Activated T-cell treated with anti-CD3 and anti-CD28 coated beads, Interleukin-2, amount 50 U/mL, for 72 hours (primary cell): ENCODE results near the gene PTPN23. TPM values are rescaled to one million over a fixed set of nuclear protein-coding genes. Genes with fewer than 3 reads are reported as not detected.
"Not testable (repeated sequence)": the region's sequence is repeated elsewhere in the genome, so short reads cannot be mapped to it uniquely, and the experiment has no call there.

Experiments used
- ATAC-seq, 2 donors: fragments of 150-1000 bp; cut with Tn5 transposase; replicated peaks in 1 of 2; 2 replicates each; pipeline ENCODE4 v1.10.0; 2021; ENCODE audit warnings: moderate library complexity in 2 of 2, mild to moderate bottlenecking in 1 of 2
- DNase-seq, 2 donors: peaks; one replicate each; pipeline ENCODE4 v3.0.0; 2021 to 2022; ENCODE audit warnings: mixed read lengths in 1 of 2
- H3K27ac Mint-ChIP-seq: one replicate; pipeline ENCODE4 v1.8.0; 2022; ENCODE audit warnings: mild to moderate bottlenecking, moderate library complexity, mixed read lengths
- H3K27me3 Mint-ChIP-seq: one replicate; pipeline ENCODE4 v1.8.0; 2022; ENCODE audit warnings: low read depth, mixed read lengths
- H3K36me3 Mint-ChIP-seq, 2 donors: one replicate each; pipeline ENCODE4 v1.8.0; 2022; ENCODE audit warnings: mixed read lengths in 2 of 2, mild to moderate bottlenecking in 1 of 2; ENCODE audit not compliant: insufficient read depth in 2 of 2
- H3K4me1 Mint-ChIP-seq: one replicate; pipeline ENCODE4 v1.8.0; 2022; ENCODE audit warnings: low read depth, mixed read lengths
- H3K4me3 Mint-ChIP-seq, 2 donors: one replicate each; pipeline ENCODE4 v1.8.0; 2022; ENCODE audit warnings: mild to moderate bottlenecking in 2 of 2, mixed read lengths in 2 of 2, moderate library complexity in 2 of 2
- H3K9me3 Mint-ChIP-seq, 2 donors: one replicate each; pipeline ENCODE4 v1.8.0; 2022; ENCODE audit warnings: mixed read lengths in 2 of 2
- total RNA-seq, 2 donors: library from RNA; stranded (reverse); gene quantifications; one replicate each; pipeline ENCODE4 v1.2.3, GENCODE V29; 2022

Gene PTPN23
- total RNA-seq, 2 donors from 2014 or later = 24.1 to 38.8 TPM

- no peaks in the 10 kb centered on the region for H3K4me1 Mint-ChIP-seq
- H3K4me3 Mint-ChIP-seq = no peak overlapping the region
- DNase-seq (no peak), ATAC-seq (no peak)
- H3K27ac Mint-ChIP-seq = no peak overlapping the region
- H3K36me3 Mint-ChIP-seq = peaks cover 7 to 18% of the 10 kb centered on the region in 2 donors
- H3K27me3 Mint-ChIP-seq = no peaks in the 10 kb centered on the region
- H3K9me3 Mint-ChIP-seq = no peaks in the 10 kb centered on the region
Observed at GRCh38 chr3:47433796-47434195, 53.0 kb downstream of the PTPN23 start.

GRCh38 chr3:47434849-47435248, 54.0 kb downstream of the PTPN23 start:
- no peaks in the 10 kb centered on the region for H3K4me1 Mint-ChIP-seq
- no peaks in the 10 kb centered on the region for H3K27me3 Mint-ChIP-seq
- H3K4me3 Mint-ChIP-seq = no peak overlapping the region
- H3K36me3 Mint-ChIP-seq = peaks cover 7 to 18% of the 10 kb centered on the region in 2 donors
- no peaks in the 10 kb centered on the region for H3K9me3 Mint-ChIP-seq
- ATAC-seq = no peak
- no peak overlapping the region for H3K27ac Mint-ChIP-seq
- no peak for DNase-seq

GRCh38 chr3:47436180-47436579, 55.4 kb downstream of the PTPN23 start:
- Mint-ChIP-seq H3K36me3 (peaks cover 7 to 18% of the 10 kb centered on the region in 2 donors), H3K27ac (no peak overlapping the region), H3K4me3 (no peak overlapping the region), H3K9me3 (no peaks in the 10 kb centered on the region), H3K4me1 (no peaks in the 10 kb centered on the region), H3K27me3 (no peaks in the 10 kb centered on the region)
- DNase-seq (no peak), ATAC-seq (no peak)

- Mint-ChIP-seq H3K9me3 (no peaks in the 10 kb centered on the region), H3K27me3 (no peaks in the 10 kb centered on the region), H3K27ac (no peak overlapping the region), H3K36me3 (peaks cover 0 to 9% of the 10 kb centered on the region in 2 donors), H3K4me3 (no peak overlapping the region), H3K4me1 (peaks cover 8% of the 10 kb centered on the region)
- ATAC-seq = no peak
- DNase-seq = no peak
Observed at GRCh38 chr3:47440131-47440530, 59.3 kb downstream of the PTPN23 start.

- H3K27ac Mint-ChIP-seq = peak overlapping the region; percentile 59
- H3K4me3 Mint-ChIP-seq = no peak overlapping the region
Observed at GRCh38 chr3:47441796-47442551, 61.2 kb downstream of the PTPN23 start.

GRCh38 chr3:47443611-47443995, 62.8 kb downstream of the PTPN23 start:
- peak overlapping the region; percentile 92 for H3K27ac Mint-ChIP-seq

More at GRCh38 chr3:47441796-47442551, 61.2 kb downstream of the PTPN23 start:
- peaks cover 0 to 11% of the 10 kb centered on the region in 2 donors for H3K36me3 Mint-ChIP-seq
- no peaks in the 10 kb centered on the region for H3K27me3 Mint-ChIP-seq
- peaks cover 8% of the 10 kb centered on the region for H3K4me1 Mint-ChIP-seq
- DNase-seq = no peak
- ATAC-seq = no peak
- H3K9me3 Mint-ChIP-seq = no peaks in the 10 kb centered on the region

GRCh38 chr3:47444103-47444502, 63.3 kb downstream of the PTPN23 start:
- Mint-ChIP-seq H3K27me3 (no peaks in the 10 kb centered on the region), H3K4me3 (no peak overlapping the region), H3K27ac (peak overlapping the region; percentile 92), H3K36me3 (peaks cover 0 to 13% of the 10 kb centered on the region in 2 donors), H3K4me1 (peaks cover 8% of the 10 kb centered on the region), H3K9me3 (no peaks in the 10 kb centered on the region)
- DNase-seq (no peak), ATAC-seq (peak in 1 of 2 donors; percentile 32)

More at GRCh38 chr3:47443611-47443995, 62.8 kb downstream of the PTPN23 start:
- Mint-ChIP-seq H3K36me3 (peaks cover 0 to 12% of the 10 kb centered on the region in 2 donors), H3K4me3 (no peak overlapping the region), H3K4me1 (peaks cover 8% of the 10 kb centered on the region), H3K27me3 (no peaks in the 10 kb centered on the region), H3K9me3 (no peaks in the 10 kb centered on the region)
- ATAC-seq = no peak
- no peak for DNase-seq

- no peaks in the 10 kb centered on the region for H3K9me3 Mint-ChIP-seq
- peaks cover 31% of the 10 kb centered on the region for H3K4me1 Mint-ChIP-seq
- ATAC-seq (no peak), DNase-seq (no peak)
- no peak overlapping the region for H3K4me3 Mint-ChIP-seq
- H3K27ac Mint-ChIP-seq = no peak overlapping the region
- H3K36me3 Mint-ChIP-seq = peaks cover 0 to 6% of the 10 kb centered on the region in 2 donors
- H3K27me3 Mint-ChIP-seq = no peaks in the 10 kb centered on the region
Observed at GRCh38 chr3:47452453-47453215, 71.8 kb downstream of the PTPN23 start.

- Mint-ChIP-seq H3K27me3 (no peaks in the 10 kb centered on the region), H3K4me3 (no peak overlapping the region), H3K27ac (peak overlapping the region; percentile 58), H3K9me3 (peaks cover 0 to 5% of the 10 kb centered on the region in 2 donors), H3K4me1 (peaks cover 39% of the 10 kb centered on the region), H3K36me3 (peaks cover 4 to 9% of the 10 kb centered on the region in 2 donors)
- no peak for DNase-seq
- no peak for ATAC-seq
Observed at GRCh38 chr3:47455806-47456452, 75.1 kb downstream of the PTPN23 start.

GRCh38 chr3:47456984-47457383, 76.2 kb downstream of the PTPN23 start:
- DNase-seq (no peak), ATAC-seq (no peak)
- Mint-ChIP-seq H3K9me3 (peaks cover 0 to 5% of the 10 kb centered on the region in 2 donors), H3K36me3 (peaks cover 4 to 8% of the 10 kb centered on the region in 2 donors), H3K27me3 (no peaks in the 10 kb centered on the region), H3K4me3 (no peak overlapping the region), H3K27ac (no peak overlapping the region), H3K4me1 (peaks cover 39% of the 10 kb centered on the region)

GRCh38 chr3:47459534-47460085, 78.8 kb downstream of the PTPN23 start:
- H3K9me3 Mint-ChIP-seq, H3K36me3 Mint-ChIP-seq, H3K4me3 Mint-ChIP-seq, ATAC-seq, DNase-seq, H3K27ac Mint-ChIP-seq, H3K27me3 Mint-ChIP-seq: not testable (repeated sequence)
- peaks cover 34% of the 10 kb centered on the region for H3K4me1 Mint-ChIP-seq
